T-helper 2 cell treated with Interferon-gamma antibody and Interleukin-4, amounts not matched to agents 5 μg/mL and 100 μg/mL, for 36 hours (primary cell): ENCODE results near the gene TNFSF18.
"Not testable (repeated sequence)": the region's sequence is repeated elsewhere in the genome, so short reads cannot be mapped to it uniquely, and the experiment has no call there.

Experiments used
- DNase-seq: peaks from one replicate; pipeline ENCODE4 v3.0.0; 2021; ENCODE audit warnings: low spot score
- H3K27ac Mint-ChIP-seq: one replicate; pipeline ENCODE4 v1.8.0; 2021; ENCODE audit warnings: mild to moderate bottlenecking, mixed read lengths
- H3K27me3 Mint-ChIP-seq: one replicate; pipeline ENCODE4 v1.8.0; 2021; ENCODE audit warnings: low read depth, mixed read lengths
- H3K36me3 Mint-ChIP-seq: one replicate; pipeline ENCODE4 v1.8.0; 2021; ENCODE audit warnings: low read depth, mixed read lengths
- H3K4me1 Mint-ChIP-seq: one replicate; pipeline ENCODE4 v1.8.0; 2021; ENCODE audit warnings: low read depth, mixed read lengths
- H3K4me3 Mint-ChIP-seq: one replicate; pipeline ENCODE4 v1.8.0; 2022; ENCODE audit warnings: mild to moderate bottlenecking, moderate library complexity, mixed read lengths
- H3K9me3 Mint-ChIP-seq: one replicate; pipeline ENCODE4 v1.8.0; 2021; ENCODE audit warnings: mixed read lengths

TNFSF18 gene, protein sequence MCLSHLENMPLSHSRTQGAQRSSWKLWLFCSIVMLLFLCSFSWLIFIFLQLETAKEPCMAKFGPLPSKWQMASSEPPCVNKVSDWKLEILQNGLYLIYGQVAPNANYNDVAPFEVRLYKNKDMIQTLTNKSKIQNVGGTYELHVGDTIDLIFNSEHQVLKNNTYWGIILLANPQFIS

DNA sequence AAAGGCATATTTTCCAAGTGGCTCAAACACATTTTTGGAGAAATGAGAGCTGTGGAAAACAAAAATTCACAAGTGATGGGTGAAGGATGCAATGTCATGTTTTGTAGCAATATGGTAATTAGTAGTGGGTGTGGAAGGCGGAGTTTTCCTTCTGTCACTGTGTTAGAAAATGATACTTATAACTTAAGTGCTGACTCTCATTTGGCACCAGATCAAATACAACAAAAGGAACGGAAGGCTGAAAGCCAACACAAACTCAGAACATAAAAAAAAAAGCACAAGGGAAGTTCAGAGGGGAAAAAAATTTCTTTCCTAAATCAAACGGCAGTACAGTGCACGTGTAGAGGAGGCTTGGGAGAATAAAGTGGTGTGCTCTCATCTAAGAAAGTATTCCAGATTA is at the start of gene TNFSF18:
Gene TNFSF18 (minus strand): TSS at position 77 of the 400 bp plus-strand sequence. CDS start 45 bp downstream, at position 32.
- H3K36me3 Mint-ChIP-seq, result no peaks in the 10 kb centered on the region
- H3K4me1 Mint-ChIP-seq, result no peaks in the 10 kb centered on the region
- no peaks in the 10 kb centered on the region for H3K9me3 Mint-ChIP-seq
- no peak for DNase-seq
- no peak within 1 kb of the TSS for H3K4me3 Mint-ChIP-seq
- H3K27me3 Mint-ChIP-seq, result peaks cover 18% of the 10 kb centered on the region
- no peak within 1 kb of the TSS for H3K27ac Mint-ChIP-seq

DNA sequence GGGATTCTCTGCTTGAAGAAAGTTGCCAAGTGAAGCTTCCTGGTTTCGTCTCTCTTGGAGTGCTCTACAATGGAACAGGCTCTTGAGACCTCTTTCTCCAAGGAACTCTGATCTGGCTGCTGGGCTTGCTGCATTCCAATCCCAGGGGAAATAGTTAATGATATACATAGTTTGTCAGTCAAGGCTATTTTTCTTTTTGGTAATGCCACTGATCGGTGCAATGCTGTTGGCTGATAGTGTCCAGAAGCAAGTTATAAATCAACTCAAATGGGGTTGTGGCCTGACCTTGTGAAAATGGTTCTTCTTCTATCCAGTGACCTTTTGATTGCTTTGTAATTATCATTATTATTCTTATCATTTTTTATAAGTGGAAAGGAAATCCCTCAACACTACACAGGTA is 48.4 kb upstream of the TNFSF18 start:
- no peaks in the 10 kb centered on the region for H3K9me3 Mint-ChIP-seq
- no peak overlapping the region for H3K4me3 Mint-ChIP-seq
- H3K36me3 Mint-ChIP-seq, result no peaks in the 10 kb centered on the region
- H3K4me1 Mint-ChIP-seq, result no peaks in the 10 kb centered on the region
- DNase-seq, result no peak
- H3K27ac Mint-ChIP-seq, result no peak overlapping the region
- H3K27me3 Mint-ChIP-seq, result no peaks in the 10 kb centered on the region

DNA sequence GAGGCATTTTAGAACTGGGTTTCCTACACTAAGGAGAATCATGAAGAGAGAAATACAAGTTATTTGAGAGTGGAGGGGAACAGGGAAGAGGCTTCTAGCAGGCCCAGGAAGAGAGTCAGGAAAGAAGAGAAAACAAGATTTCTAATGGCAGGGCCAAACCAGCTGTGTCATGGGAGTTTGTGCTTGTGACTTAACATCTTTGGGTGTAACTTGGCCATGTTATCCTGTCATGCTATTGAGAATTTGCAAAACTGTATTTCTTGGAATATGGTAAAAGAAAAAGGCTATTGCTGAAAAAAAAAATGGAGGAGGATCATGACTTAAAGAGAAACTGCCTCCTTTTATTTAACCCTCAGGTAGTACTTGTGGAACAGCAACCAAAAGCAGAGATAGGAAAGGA is 47.4 kb upstream of the TNFSF18 start:
- Mint-ChIP-seq H3K4me3 (no peak overlapping the region), H3K27ac (no peak overlapping the region), H3K27me3 (no peaks in the 10 kb centered on the region)

DNA sequence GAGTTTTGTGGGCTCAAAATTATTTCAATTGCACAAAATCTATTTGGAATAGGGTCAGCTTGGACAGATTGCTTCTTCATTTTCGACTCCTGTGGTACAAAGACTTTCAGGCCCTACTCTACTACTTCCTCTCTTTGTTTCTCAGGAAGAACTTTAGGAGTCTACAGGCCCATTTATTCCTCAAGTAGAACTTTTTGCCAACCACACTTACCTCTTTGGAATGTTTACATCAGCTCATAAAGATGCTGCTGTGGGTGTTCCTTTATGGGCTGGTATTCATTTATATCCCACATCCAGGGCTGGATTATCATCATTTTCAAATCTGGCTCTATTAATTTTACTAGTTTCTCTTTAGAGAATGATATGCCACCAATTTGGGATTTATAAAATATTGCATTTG is 46.3 kb upstream of the TNFSF18 start:
- DNase-seq, result no peak
- no peak overlapping the region for H3K4me3 Mint-ChIP-seq

More for the DNA sequence above, 47.4 kb upstream of the TNFSF18 start:
- no peak for DNase-seq
- no peaks in the 10 kb centered on the region for H3K4me1 Mint-ChIP-seq
- no peaks in the 10 kb centered on the region for H3K36me3 Mint-ChIP-seq
- H3K9me3 Mint-ChIP-seq, result no peaks in the 10 kb centered on the region

DNA sequence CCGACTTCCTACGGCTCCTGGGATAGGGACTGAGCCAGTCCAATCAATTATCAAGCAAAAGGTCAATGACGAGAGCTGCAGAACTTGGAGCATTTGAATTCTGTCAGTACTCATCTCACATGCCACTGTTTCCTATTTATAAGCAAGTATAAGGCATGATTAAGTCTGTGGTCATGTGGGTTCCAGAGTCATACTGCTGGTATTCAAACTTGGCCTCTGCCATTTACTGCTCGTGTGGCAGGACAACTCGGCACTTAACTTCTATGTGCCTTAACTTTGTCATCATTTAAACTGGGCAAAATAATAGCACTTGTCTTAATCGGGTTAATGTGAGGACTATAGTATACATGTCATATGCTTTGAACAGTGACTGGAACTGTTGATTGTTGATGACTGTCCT is 44.9 kb upstream of the TNFSF18 start:
- no peak for DNase-seq
- Mint-ChIP-seq H3K27me3 (no peaks in the 10 kb centered on the region), H3K4me1 (no peaks in the 10 kb centered on the region), H3K9me3 (no peaks in the 10 kb centered on the region), H3K4me3 (no peak overlapping the region), H3K27ac (no peak overlapping the region), H3K36me3 (no peaks in the 10 kb centered on the region)

More for the DNA sequence above, 46.3 kb upstream of the TNFSF18 start:
- Mint-ChIP-seq H3K4me1 (no peaks in the 10 kb centered on the region), H3K9me3 (no peaks in the 10 kb centered on the region), H3K36me3 (no peaks in the 10 kb centered on the region), H3K27ac (no peak overlapping the region), H3K27me3 (no peaks in the 10 kb centered on the region)

DNA sequence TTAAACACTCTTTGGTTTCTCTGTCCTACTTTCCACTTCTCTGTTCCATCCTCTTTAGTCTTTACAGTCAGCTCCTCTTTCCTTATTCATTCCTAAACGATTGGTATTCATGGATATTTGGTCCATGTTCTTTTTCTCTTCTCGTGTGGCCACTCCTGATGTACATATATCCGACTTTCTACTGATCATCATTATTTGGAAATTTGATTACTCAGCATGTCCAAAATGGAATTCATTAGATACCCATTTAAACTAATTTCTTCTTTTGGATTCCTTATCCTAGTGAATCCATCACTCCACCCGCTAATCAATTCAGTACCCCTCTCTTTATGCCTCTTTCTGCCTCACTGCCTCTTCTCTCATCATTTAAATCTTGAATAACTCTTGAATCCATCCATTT is 43.8 kb upstream of the TNFSF18 start:
- no peak for DNase-seq
- Mint-ChIP-seq H3K27me3 (no peaks in the 10 kb centered on the region), H3K9me3 (no peaks in the 10 kb centered on the region), H3K4me1 (no peaks in the 10 kb centered on the region), H3K27ac (no peak overlapping the region), H3K36me3 (no peaks in the 10 kb centered on the region), H3K4me3 (no peak overlapping the region)

DNA sequence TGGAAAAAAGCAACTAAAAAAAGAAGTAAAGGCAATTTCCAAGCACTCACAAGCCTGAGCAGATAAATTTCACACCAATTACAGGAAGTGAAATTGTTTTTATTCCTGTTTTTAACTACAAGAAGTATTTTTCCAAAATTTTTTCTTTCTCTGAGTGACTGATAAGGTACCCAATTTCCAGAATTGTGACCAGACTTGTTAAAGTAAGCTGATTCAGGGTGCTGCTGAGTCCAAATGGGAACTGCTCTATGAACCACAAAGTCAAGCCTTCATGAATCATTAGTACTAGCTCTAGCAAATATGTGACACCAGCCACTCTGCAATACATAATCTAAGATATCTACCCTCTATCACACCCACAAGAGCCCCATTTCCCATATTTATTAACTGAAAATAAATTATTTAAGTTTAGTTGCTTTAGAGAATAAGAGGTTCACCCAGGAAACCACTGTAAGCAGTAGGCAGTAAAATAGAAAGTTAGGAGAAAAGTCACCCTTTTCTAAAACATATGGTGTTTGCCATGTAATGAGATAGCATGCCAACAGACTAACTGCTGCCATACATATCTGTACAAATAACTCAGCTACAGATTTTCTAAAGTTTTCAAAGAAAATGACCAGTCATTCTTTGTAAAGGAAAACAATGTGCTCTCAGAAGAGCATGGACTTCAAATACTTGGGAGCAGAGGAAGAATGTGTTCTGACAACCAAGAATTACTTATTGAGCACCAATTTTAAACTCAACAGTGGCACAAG is 43.1 kb upstream of the TNFSF18 start:
- DNase-seq, result no peak
- Mint-ChIP-seq H3K4me3 (no peak overlapping the region), H3K27ac (no peak overlapping the region), H3K27me3 (no peaks in the 10 kb centered on the region), H3K36me3 (no peaks in the 10 kb centered on the region), H3K9me3 (no peaks in the 10 kb centered on the region), H3K4me1 (no peaks in the 10 kb centered on the region)

DNA sequence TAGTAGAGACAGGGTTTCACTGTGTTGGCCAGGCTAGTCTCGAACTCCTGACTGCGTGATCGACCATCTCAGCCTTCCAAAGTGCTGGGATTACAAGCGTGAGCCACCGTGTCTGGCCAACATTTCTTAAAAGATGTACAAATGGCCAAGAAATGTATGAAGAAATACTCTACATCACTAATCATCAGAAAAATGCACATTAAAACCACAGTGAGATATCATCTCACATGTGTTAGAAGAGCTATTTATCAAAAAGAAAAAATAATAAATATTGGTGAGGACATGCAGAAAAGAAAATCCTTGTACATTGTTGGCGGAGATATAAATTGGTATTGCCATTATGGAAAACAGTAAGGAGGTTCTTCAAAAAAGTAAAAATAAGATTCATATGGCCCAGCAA is 33.6 kb upstream of the TNFSF18 start:
- Mint-ChIP-seq H3K9me3 (no peaks in the 10 kb centered on the region), H3K27me3 (no peaks in the 10 kb centered on the region), H3K27ac (no peak overlapping the region), H3K4me1 (no peaks in the 10 kb centered on the region), H3K4me3 (no peak overlapping the region), H3K36me3 (no peaks in the 10 kb centered on the region)
- DNase-seq, result no peak

DNA sequence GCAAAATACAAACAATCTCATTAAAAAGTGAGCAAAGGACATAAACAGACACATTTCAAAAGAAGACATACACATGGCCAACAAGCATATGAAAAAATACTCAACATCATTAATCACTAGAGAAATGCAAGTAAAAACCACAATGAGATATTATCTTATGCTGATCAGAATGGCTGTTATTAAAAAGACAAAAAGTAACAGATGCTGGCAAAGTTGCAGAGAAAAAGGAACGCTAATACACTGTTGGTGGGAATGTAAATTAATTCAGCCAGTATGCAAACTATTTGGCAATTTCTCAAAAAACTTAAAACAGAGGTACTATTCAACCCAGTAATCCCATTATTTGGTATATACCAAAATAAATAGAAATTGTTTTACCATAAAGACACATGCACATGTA is 32.2 kb upstream of the TNFSF18 start:
- Mint-ChIP-seq H3K27ac (no peak overlapping the region), H3K9me3 (no peaks in the 10 kb centered on the region), H3K4me1 (no peaks in the 10 kb centered on the region), H3K4me3 (no peak overlapping the region), H3K27me3 (no peaks in the 10 kb centered on the region), H3K36me3 (no peaks in the 10 kb centered on the region)
- no peak for DNase-seq

DNA sequence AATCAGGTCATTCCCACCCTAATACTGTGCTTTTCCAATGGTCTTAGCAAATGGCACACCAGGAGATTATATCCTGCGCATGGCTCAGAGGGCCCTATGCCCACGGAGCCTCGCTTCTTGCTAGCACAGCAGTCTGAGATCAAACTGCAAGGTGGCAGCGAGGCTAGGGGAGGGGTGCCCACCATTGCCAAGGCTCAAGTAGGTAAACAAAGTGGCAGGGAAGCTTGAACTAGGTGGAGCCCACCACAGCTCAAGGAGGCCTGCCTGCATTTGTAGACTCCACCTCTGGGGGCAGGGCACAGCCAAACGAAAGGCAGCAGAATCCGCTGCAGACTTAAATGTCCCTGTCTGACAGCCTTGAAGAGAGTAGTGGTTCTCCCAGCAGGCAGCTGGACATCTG is 23.5 kb upstream of the TNFSF18 start:
- not testable (repeated sequence) for H3K27ac Mint-ChIP-seq, H3K4me3 Mint-ChIP-seq, H3K9me3 Mint-ChIP-seq, H3K4me1 Mint-ChIP-seq, DNase-seq, H3K36me3 Mint-ChIP-seq, H3K27me3 Mint-ChIP-seq

DNA sequence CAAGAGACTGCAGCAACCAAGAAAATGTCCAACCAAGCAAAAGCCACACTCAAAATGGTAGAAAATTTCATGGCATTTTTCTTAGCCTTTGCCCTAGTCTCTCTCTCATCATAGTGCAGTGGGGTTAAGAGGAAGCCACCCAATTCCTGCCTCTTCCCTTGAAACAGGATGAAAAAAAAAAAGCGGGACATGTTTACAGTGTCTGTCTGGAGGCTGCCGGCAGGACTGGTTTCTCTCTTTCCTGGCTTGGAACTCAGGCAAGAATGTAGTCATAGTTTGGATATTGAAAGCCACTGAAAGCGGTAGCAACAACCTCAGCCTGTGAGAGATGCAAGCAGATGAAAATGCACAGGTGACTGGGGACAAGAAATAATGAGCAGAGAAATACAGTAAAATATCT is 13.3 kb upstream of the TNFSF18 start:
- H3K4me1 Mint-ChIP-seq, result peaks cover 3% of the 10 kb centered on the region
- H3K27me3 Mint-ChIP-seq, result peaks cover 14% of the 10 kb centered on the region
- DNase-seq, result no peak
- no peaks in the 10 kb centered on the region for H3K9me3 Mint-ChIP-seq
- H3K27ac Mint-ChIP-seq, result no peak overlapping the region
- H3K36me3 Mint-ChIP-seq, result no peaks in the 10 kb centered on the region
- no peak overlapping the region for H3K4me3 Mint-ChIP-seq

DNA sequence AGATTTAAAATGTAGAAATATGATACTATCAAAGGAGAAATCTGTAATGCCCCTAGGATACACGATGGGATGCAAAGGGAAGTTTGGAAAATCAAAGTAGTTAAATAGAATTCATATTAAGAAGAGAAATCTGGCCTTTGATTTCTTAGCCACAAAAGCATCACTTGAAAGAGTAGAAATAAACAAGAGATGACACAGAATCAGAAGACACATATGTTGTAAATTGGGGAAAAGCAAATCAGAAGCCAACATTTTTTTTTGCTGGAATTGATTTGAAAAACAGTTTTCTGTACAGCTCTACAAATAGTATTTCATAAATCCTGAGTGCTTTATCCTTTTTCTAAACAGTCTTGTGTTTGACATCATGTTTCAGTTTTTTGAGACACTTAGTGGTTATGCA is 12.4 kb upstream of the TNFSF18 start:
- H3K4me3 Mint-ChIP-seq, result no peak overlapping the region
- no peak overlapping the region for H3K27ac Mint-ChIP-seq
- H3K4me1 Mint-ChIP-seq, result peaks cover 3% of the 10 kb centered on the region
- peaks cover 14% of the 10 kb centered on the region for H3K27me3 Mint-ChIP-seq
- DNase-seq, result no peak
- H3K36me3 Mint-ChIP-seq, result no peaks in the 10 kb centered on the region
- no peaks in the 10 kb centered on the region for H3K9me3 Mint-ChIP-seq

DNA sequence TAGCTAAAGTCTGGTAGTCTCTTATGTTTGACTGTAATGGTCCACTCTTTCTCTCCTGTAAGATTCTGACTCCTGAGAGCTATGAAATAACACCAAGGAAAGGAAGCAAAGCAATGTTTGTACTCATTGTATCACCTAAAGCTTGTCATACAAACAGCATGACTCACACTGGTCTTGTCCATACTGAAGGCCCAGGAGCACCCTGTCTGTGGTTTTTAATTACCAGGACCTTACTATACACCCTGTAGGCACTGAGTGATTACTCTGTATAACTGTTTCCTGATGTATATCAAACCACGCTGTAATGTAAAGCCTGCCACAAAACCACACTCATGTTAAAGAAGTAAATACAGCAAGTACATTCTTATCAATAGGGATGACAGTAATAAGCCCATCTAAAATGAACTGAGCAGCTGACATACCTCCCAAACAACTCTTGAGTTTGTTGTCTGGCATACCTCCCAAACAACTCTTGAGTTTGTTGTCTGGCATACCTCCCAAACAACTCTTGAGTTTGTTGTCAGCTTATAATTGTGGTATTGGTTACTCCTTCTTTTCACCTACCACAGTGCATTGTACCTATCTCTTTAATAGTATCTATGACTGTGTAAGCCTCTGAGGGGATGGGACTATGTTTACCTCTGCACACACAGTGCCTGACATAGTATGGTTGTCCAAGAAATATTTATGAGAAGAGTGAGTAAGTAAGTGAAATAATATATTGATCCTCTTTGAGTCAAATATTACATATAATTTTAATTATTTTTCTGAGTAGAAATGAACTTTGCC is 11.6 kb upstream of the TNFSF18 start:
- H3K4me3 Mint-ChIP-seq, result no peak overlapping the region
- H3K36me3 Mint-ChIP-seq, result no peaks in the 10 kb centered on the region
- H3K27ac Mint-ChIP-seq, result no peak overlapping the region
- H3K27me3 Mint-ChIP-seq, result peaks cover 12% of the 10 kb centered on the region
- no peaks in the 10 kb centered on the region for H3K9me3 Mint-ChIP-seq
- DNase-seq, result no peak
- peaks cover 3% of the 10 kb centered on the region for H3K4me1 Mint-ChIP-seq

DNA sequence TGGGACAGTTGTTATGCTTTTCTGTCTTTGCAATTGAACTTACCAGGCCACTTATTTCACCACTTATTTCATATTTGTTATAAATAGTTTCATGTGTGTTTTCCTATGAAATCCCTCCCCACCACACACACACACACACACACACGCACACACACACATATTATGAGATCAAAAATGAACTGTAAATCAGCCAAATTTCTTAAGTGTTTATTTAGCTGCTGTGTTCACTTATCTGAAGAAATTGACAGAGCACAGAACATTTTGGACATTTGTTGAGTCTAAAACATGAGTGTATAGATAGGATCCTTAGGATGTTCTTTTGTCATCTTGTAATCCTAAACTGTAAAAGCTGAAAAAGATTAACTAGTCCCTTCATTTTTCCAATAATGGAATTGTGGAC is 7.8 kb upstream of the TNFSF18 start:
- DNase-seq, result no peak
- H3K4me3 Mint-ChIP-seq, result no peak overlapping the region
- H3K9me3 Mint-ChIP-seq, result no peaks in the 10 kb centered on the region
- H3K27me3 Mint-ChIP-seq, result peaks cover 12% of the 10 kb centered on the region
- H3K4me1 Mint-ChIP-seq, result peaks cover 3% of the 10 kb centered on the region
- H3K36me3 Mint-ChIP-seq, result no peaks in the 10 kb centered on the region
- H3K27ac Mint-ChIP-seq, result no peak overlapping the region
